Brain microvascular endothelial cell (primary cell): ENCODE data around the gene NPAS4.
"Not testable (repeated sequence)": the region's sequence is repeated elsewhere in the genome, so short reads cannot be mapped to it uniquely, and the experiment has no call there.

Experiments
- DNase-seq: peaks from one replicate; pipeline ENCODE4 v3.0.0-alpha.2; 2020
- H3K27ac ChIP-seq: fragments of 250-450 bp; sonication (Bioruptor Pico); 2 replicates; pipeline ENCODE4 v1.5.1; 2020; ENCODE audit warnings: mild to moderate bottlenecking, moderate library complexity
- H3K27me3 ChIP-seq: fragments of 250-450 bp; sonication (Bioruptor Pico); replicated peaks from 2 replicates; pipeline ENCODE4 v1.5.1; 2020; ENCODE audit warnings: mild to moderate bottlenecking
- H3K36me3 ChIP-seq: fragments of 250-450 bp; sonication (Bioruptor Pico); replicated peaks from 2 replicates; pipeline ENCODE4 v1.5.1; 2020; ENCODE audit warnings: mild to moderate bottlenecking
- H3K4me3 ChIP-seq: 2 replicates; pipeline ENCODE4 v1.5.1; 2011; ENCODE audit warnings: low read depth, mild to moderate bottlenecking, control low read depth, low read length, moderate library complexity
- CTCF ChIP-seq: IDR thresholded peaks from 2 replicates; pipeline ENCODE4 v1.5.1; 2011; ENCODE audit warnings: low read depth, mild to moderate bottlenecking, moderate library complexity, low read length, control low read depth, inconsistent platforms; ENCODE audit errors: missing control alignments
- in situ Hi-C: cut with HindIII; loops from 2 replicates; pipeline ENCODE4 v1.10.0; 2017; ENCODE audit warnings: low sequenced_read_pairs, low pct_ligation_motif_present

Gene NPAS4

GRCh38 chr11:66419825-66420224 lies 1.0 kb upstream of the NPAS4 start:
- no peak overlapping the region for H3K27ac ChIP-seq

GRCh38 chr11:66421492-66422205 lies 814 bp downstream of the NPAS4 start:
- DNase-seq: peak; percentile 67
- no peak for TF ChIP-seq CTCF
- no peak overlapping the region for H3K4me3 ChIP-seq
- H3K36me3 ChIP-seq: no peaks in the 10 kb centered on the region
- peaks cover 16% of the 10 kb centered on the region for H3K27me3 ChIP-seq
- H3K27ac ChIP-seq: no peak overlapping the region
- in situ Hi-C loops: no loop called here

More at GRCh38 chr11:66419825-66420224, 1.0 kb upstream of the NPAS4 start:
- no peak for TF ChIP-seq CTCF
- no peak for DNase-seq
- no peak overlapping the region for H3K4me3 ChIP-seq
- no peaks in the 10 kb centered on the region for H3K36me3 ChIP-seq
- in situ Hi-C loops: no loop called here
- H3K27me3 ChIP-seq: peaks cover 19% of the 10 kb centered on the region

- DNase-seq: no peak
- Histone ChIP-seq H3K36me3 (no peaks in the 10 kb centered on the region), H3K27me3 (no peaks in the 10 kb centered on the region), H3K4me3 (no peak overlapping the region), H3K27ac (no peak overlapping the region)
- in situ Hi-C loops: no loop called here
- TF ChIP-seq CTCF: no peak
Observed at GRCh38 chr11:66426314-66426713, 5.5 kb downstream of the NPAS4 start.

- no peaks in the 10 kb centered on the region for H3K27me3 ChIP-seq
- no peaks in the 10 kb centered on the region for H3K36me3 ChIP-seq
- in situ Hi-C loops: no loop called here
- no peak overlapping the region for H3K27ac ChIP-seq
- TF ChIP-seq CTCF: no peak
- no peak for DNase-seq
- no peak overlapping the region for H3K4me3 ChIP-seq
Observed at GRCh38 chr11:66428933-66429332, 8.1 kb downstream of the NPAS4 start.

GRCh38 chr11:66429983-66430602 lies 9.3 kb downstream of the NPAS4 start:
- H3K27me3 ChIP-seq: no peaks in the 10 kb centered on the region
- no peaks in the 10 kb centered on the region for H3K36me3 ChIP-seq
- no peak overlapping the region for H3K27ac ChIP-seq
- in situ Hi-C loops: no loop called here
- no peak overlapping the region for H3K4me3 ChIP-seq
- DNase-seq: peak; percentile 55
- peak; percentile 88 for TF ChIP-seq CTCF

GRCh38 chr11:66431287-66431686 lies 10.5 kb downstream of the NPAS4 start:
- H3K27ac ChIP-seq, DNase-seq, H3K4me3 ChIP-seq, H3K27me3 ChIP-seq, H3K36me3 ChIP-seq, in situ Hi-C loops: not testable (repeated sequence)

GRCh38 chr11:66431871-66432329 lies 11.1 kb downstream of the NPAS4 start:
- in situ Hi-C loops, DNase-seq, H3K27me3 ChIP-seq, H3K27ac ChIP-seq, H3K4me3 ChIP-seq: not testable (repeated sequence)
- H3K36me3 ChIP-seq: peaks cover 13% of the 10 kb centered on the region
